Heart left ventricle (tissue), 13 donors: Measurements from ENCODE around the gene ZNF491.

ENCODE experiments used
- CTCF ChIP-seq, 12 donors: fragments of 200-600 bp; sonication (generic) in 4 of 12; IDR thresholded peaks; one replicate each; pipeline versions ENCODE4 v1.5.0 to v1.8.0; 2018 to 2022; ENCODE audit warnings: antibody characterized with exemption in 12 of 12, mild to moderate bottlenecking in 5 of 12
- POLR2A ChIP-seq, 2 donors: fragments of 450-650 bp; IDR thresholded peaks; one replicate each; pipeline ENCODE4 v1.6.1; 2017; ENCODE audit warnings: antibody characterized with exemption in 2 of 2, mild to moderate bottlenecking in 2 of 2, moderate library complexity in 2 of 2
- donor health status: ischemic (EF 13 %, LVEDD 7.1; RV severe dilation, severe dysfunction).
- donor health status: DM: no; HTN: yes; CAD: no.
- donor health status: DM: no; HTN: no; CAD: no.
- donor health status: ischemic (EF 25% LVEDD 6.9; RV normal size, moderate dysfunction).
- donor health status: ischemic (EF 25% LVEDD 5.7; RV mildly dilated, moderate dysfunction).
- donor health status: ischemic (EF 35%, LVEDD 5.7; RV mildly dilated, moderate dysfunction).
- donor health status: nonischemic (EF 11% LVEDD 7.7; RV severe dilation, severe dysfunction).
- donor health status: DM: yes; HTN: yes; CAD: no.
- donor health status: PGD.
- donor health status: ischemic (EF 29% LVEDD 5.4; RV normal size, mild dysfunction).
- donor health status: nonischemic (EF 23%, LVEDD 6.1; RV moderate dilation, normal function).

DNA sequence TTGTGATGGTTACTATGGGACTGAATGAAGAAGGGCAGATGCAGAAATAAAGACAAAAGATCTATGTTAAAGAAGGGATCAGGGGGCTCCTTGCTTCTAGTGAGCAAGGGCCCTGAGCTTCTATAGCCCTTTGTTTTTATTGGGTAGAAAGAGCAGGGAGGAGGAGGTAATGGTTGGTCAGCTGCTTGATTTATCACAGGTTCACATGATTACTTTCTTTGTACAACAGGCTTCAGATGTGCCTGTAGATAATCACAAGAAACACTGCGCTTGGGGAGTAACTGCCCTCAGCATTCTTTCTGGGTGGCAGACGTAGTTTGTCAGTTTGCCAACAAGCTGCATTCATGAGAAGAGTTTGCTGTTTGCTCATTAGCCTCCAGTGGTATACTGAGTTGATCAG lies 45.4 kb downstream of the ZNF491 start:
- TF ChIP-seq CTCF (IDR thresholded peaks at IDR 0.05) (no peak), POLR2A (IDR thresholded peaks at IDR 0.05) (no peak)
